Tibial nerve (tissue), 4 donors: Measurements from ENCODE around the gene PLXNA4. TPM values are rescaled to one million over a fixed set of nuclear protein-coding genes. Genes with fewer than 3 reads are reported as not detected.

Source experiments
- DNase-seq, 2 donors: peaks; one replicate each; pipeline ENCODE4 v3.0.0-alpha.2; 2019; ENCODE audit warnings: low spot score in 2 of 2
- H3K27ac ChIP-seq, 4 donors: fragments of 200-600 bp; sonication (generic) in 3 of 4; one replicate each; pipeline ENCODE4 v1.5.1; 2017 to 2019; ENCODE audit warnings: mild to moderate bottlenecking in 1 of 4
- H3K27me3 ChIP-seq, 2 donors: fragments of 200-600 bp; sonication (generic) in 1 of 2; one replicate each; pipeline versions ENCODE4 v1.5.1 to v1.6.0; 2017 to 2019
- H3K36me3 ChIP-seq, 3 donors: fragments of 200-600 bp; sonication (generic); one replicate each; pipeline ENCODE4 v1.5.1; 2018 to 2019
- H3K4me1 ChIP-seq, 4 donors: fragments of 200-600 bp; sonication (generic) in 3 of 4; one replicate each; pipeline ENCODE4 v1.5.1; 2017 to 2019
- H3K4me3 ChIP-seq, 4 donors: fragments of 200-600 bp; sonication (generic) in 3 of 4; one replicate each; pipeline ENCODE4 v1.5.1; 2017 to 2019; ENCODE audit warnings: mild to moderate bottlenecking in 1 of 4, moderate library complexity in 1 of 4
- H3K9me3 ChIP-seq, 4 donors: fragments of 200-600 bp; sonication (generic) in 3 of 4; one replicate each; pipeline ENCODE4 v1.5.1; 2017 to 2019
- CTCF ChIP-seq, 5 experiments: fragments of 200-600 bp in 3 of 5; fragments of 450-650 bp in 2 of 5; sonication (generic) in 3 of 5; IDR thresholded peaks; one replicate each; pipeline ENCODE4 v1.5.1; 2016 to 2019; ENCODE audit warnings: antibody characterized with exemption in 5 of 5, mild to moderate bottlenecking in 3 of 5, moderate library complexity in 2 of 5
- EP300 ChIP-seq, 2 donors: sonication (generic); formaldehyde crosslinking; IDR thresholded peaks; one replicate each; pipeline ENCODE4 v1.6.1; 2017; ENCODE audit warnings: antibody characterized with exemption in 2 of 2, mild to moderate bottlenecking in 1 of 2
- POLR2A ChIP-seq, 2 donors: fragments of 450-650 bp; IDR thresholded peaks; one replicate each; pipeline ENCODE4 v1.6.1; 2017; ENCODE audit warnings: antibody characterized with exemption in 2 of 2, mild to moderate bottlenecking in 2 of 2, moderate library complexity in 2 of 2
- WGBS, 2 donors: methylation state at CpG; one replicate each; pipeline ENCODE4 v1.1.5; 2018; 5-methylcytosine and 5-hydroxymethylcytosine counted together
- total RNA-seq, 4 donors: library from RNA; depleted of rRNA; stranded (reverse); fragments of >200 nt; gene quantifications; one replicate each; pipeline ENCODE4 v1.1.0, GENCODE V29; 2016

The PLXNA4 gene
- total RNA-seq, 4 donors from 2014 or later, result 12.6 to 32.4 (median 13.7) TPM

GRCh38 chr7:132495936-132496335, 80.3 kb downstream of the PLXNA4 start:
- Histone ChIP-seq H3K9me3 (no peaks in the 10 kb centered on the region), H3K27ac (no peak overlapping the region), H3K36me3 (no peaks in the 10 kb centered on the region), H3K4me3 (no peak overlapping the region), H3K4me1 (peaks cover 0 to 15% (median 0%) of the 10 kb centered on the region in 4 donors), H3K27me3 (no peaks in the 10 kb centered on the region)
- 36 to 42% methylated on average over 3 of the region's 3 CpGs for WGBS, 2 donors
- DNase-seq, result no peak
- no peak for TF ChIP-seq POLR2A (IDR thresholded peaks at IDR 0.05)
- TF ChIP-seq EP300 (IDR thresholded peaks at IDR 0.05), result no peak
- TF ChIP-seq CTCF (IDR thresholded peaks at IDR 0.05), result no peak

GRCh38 chr7:132494474-132494873, 81.8 kb downstream of the PLXNA4 start:
- H3K4me3 ChIP-seq, result no peak overlapping the region
- H3K4me1 ChIP-seq, result peaks cover 0 to 10% (median 0%) of the 10 kb centered on the region in 4 donors
- no peak overlapping the region for H3K27ac ChIP-seq
- WGBS, 2 donors, result 88 to 92% methylated on average over 12 of the region's 12 CpGs
- TF ChIP-seq EP300 (IDR thresholded peaks at IDR 0.05), result no peak
- TF ChIP-seq CTCF (IDR thresholded peaks at IDR 0.05), result no peak
- TF ChIP-seq POLR2A (IDR thresholded peaks at IDR 0.05), result no peak
- no peaks in the 10 kb centered on the region for H3K9me3 ChIP-seq
- H3K36me3 ChIP-seq, result no peaks in the 10 kb centered on the region
- no peak for DNase-seq
- no peaks in the 10 kb centered on the region for H3K27me3 ChIP-seq

- Histone ChIP-seq H3K36me3 (no peaks in the 10 kb centered on the region), H3K4me3 (no peak overlapping the region), H3K4me1 (peaks cover 0 to 24% (median 0%) of the 10 kb centered on the region in 4 donors), H3K27ac (no peak overlapping the region), H3K9me3 (no peaks in the 10 kb centered on the region), H3K27me3 (no peaks in the 10 kb centered on the region)
- DNase-seq, result no peak
- TF ChIP-seq POLR2A (IDR thresholded peaks at IDR 0.05) (no peak), CTCF (IDR thresholded peaks at IDR 0.05) (no peak), EP300 (IDR thresholded peaks at IDR 0.05) (no peak)
- 63 to 86% methylated on average over 1 of the region's 1 CpG for WGBS, 2 donors
Measured at GRCh38 chr7:132492823-132493445, 83.3 kb downstream of the PLXNA4 start.

- TF ChIP-seq CTCF (IDR thresholded peaks at IDR 0.05) (no peak), POLR2A (IDR thresholded peaks at IDR 0.05) (no peak), EP300 (IDR thresholded peaks at IDR 0.05) (no peak)
- no peak for DNase-seq
- WGBS, 2 donors, result 72 to 81% methylated on average over 8 of the region's 8 CpGs
- Histone ChIP-seq H3K36me3 (no peaks in the 10 kb centered on the region), H3K4me3 (no peak overlapping the region), H3K27ac (no peak overlapping the region), H3K9me3 (no peaks in the 10 kb centered on the region), H3K4me1 (peaks cover 0 to 28% (median 0%) of the 10 kb centered on the region in 4 donors), H3K27me3 (no peaks in the 10 kb centered on the region)
Measured at GRCh38 chr7:132491391-132491945, 84.8 kb downstream of the PLXNA4 start.

GRCh38 chr7:132490474-132490873, 85.8 kb downstream of the PLXNA4 start:
- Histone ChIP-seq H3K4me1 (peaks cover 0 to 33% (median 0%) of the 10 kb centered on the region in 4 donors), H3K4me3 (no peak overlapping the region), H3K27me3 (no peaks in the 10 kb centered on the region), H3K9me3 (no peaks in the 10 kb centered on the region), H3K36me3 (no peaks in the 10 kb centered on the region), H3K27ac (no peak overlapping the region)
- no peak for DNase-seq
- no peak for TF ChIP-seq EP300 (IDR thresholded peaks at IDR 0.05)
- 81 to 82% methylated on average over 4 of the region's 4 CpGs for WGBS, 2 donors
